ENCODE measurements around the gene TRIM16.
"Not testable (repeated sequence)": the region's sequence is repeated elsewhere in the genome, so short reads cannot be mapped to it uniquely, and the experiment has no call there.

TRIM16 gene

DNA sequence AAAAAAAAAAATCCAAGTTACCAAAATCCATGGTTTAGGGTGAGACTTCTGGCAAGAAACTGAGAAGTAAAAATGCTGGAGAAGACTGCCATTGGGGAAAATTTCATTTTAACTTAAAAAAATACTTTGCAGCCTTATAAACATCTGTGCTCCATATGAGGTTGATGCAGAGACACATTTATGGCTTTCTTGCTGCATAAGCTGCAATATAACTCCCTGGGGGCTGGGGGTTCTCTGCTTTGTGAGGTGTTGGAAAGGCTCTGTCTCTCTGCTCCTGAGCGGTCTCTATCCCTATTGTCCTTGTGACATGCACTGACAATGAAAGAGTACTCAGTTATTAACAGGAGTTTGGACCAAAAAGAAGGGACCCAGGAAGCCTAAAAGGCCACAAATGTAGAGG, 71.0 kb downstream of the TRIM16 start:
- not testable (repeated sequence) for DNase-seq

DNA sequence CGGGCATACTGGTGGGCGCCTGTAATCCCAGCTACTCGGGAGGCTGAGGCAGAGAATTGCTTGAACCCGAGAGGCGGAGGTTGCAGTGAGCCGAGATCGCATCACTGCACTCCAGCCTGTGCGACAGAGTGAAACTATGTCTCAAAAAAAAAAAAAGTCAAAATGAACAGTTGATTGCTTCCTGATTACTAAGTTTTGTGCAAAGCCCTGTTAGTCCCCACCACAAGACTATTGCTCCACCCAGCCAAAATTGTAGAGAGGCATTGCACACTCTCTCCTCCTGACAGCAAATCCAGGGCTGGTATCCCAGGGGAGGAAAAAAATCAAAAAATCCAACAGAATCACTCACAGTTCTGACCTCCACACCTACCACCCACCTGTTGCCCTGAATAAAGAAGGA, 91.2 kb downstream of the TRIM16 start:
- not testable (repeated sequence) for DNase-seq

DNA sequence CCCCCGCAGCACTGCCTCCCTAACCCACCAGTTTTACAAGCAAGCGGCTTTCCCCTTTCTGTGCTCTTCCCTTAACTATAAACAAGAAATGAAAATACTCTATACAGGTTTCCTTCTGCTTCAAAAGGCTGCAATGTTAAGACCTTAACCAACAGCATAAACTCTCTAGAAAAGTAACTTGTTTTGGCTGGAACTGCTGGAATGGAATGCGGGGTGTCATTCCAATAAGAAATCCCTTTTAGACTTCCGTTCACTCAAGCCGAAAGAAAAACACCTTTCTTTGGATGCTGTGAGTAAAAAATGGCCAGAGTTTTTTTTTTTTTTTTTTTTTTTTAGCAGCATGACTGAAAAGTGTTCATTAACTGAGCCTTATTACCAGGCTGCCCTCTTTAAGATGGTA, 92.1 kb downstream of the TRIM16 start:
- DNase-seq, result not testable (repeated sequence)

DNA sequence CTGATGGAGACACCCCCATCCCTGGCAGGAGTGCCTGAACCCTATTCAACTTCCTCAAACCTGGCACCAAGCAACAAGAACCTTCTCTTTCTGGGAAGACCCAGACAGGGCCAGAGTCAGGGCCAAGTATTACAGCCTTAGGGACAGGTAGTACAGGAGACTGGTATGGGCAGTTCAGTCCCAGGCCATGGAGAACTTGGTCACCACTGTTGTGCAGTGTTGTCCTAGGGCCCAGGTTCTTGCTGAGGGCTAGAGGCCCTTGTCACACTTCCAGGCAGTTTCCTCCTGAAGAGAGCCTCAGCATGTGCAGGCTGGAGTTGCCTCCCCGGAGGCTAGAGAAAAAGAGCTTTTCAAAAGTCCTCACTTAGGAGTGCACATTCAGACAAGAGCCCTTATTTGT, 93.3 kb downstream of the TRIM16 start:
- DNase-seq, result not testable (repeated sequence)

DNA sequence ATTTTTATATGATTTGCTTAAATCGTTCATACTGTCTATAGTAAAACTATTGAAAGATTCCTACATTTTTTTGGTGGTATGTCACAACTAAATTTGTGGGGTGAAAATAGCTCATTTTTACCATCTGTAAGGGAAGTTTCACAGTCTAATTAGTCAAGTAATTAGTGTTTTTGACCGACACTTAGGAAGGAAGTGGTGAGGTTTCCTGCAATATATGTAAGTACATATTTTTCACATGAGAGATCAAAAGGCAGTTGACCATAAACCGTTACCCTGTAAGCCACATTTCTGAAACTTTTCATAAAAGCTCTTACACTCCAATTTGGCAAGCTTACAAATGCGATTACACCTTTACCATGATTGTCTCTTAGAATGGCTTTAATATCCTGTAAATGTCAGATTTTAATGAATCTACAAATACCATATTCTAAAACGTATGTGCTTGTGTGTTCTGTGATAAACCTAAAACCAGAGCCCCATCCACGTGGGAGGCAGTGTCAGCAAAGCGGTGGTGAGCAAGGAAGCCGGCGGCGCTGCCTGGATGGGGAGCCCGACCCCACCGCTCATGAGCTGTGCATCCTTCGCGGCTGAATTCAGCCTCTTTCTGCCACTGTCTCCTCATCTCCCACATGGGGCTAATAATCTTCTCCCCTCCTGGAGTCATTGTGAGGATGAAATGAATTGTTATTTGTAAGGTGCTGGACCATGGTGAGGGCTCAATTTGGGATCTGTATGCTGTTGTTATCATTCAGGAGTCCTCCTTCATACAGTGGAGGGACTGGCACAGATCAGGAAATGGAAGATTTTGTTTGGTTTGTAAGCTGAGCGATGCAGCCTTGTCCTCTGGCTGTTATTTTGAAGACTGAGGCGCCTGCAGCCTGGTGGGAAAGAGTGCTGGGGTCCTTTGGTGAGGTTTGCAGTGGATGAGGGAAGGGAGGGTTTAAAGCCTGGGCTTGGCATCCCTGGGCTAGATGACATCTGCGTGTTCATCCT, 94.3 kb downstream of the TRIM16 start:
- not testable (repeated sequence) for DNase-seq

DNA sequence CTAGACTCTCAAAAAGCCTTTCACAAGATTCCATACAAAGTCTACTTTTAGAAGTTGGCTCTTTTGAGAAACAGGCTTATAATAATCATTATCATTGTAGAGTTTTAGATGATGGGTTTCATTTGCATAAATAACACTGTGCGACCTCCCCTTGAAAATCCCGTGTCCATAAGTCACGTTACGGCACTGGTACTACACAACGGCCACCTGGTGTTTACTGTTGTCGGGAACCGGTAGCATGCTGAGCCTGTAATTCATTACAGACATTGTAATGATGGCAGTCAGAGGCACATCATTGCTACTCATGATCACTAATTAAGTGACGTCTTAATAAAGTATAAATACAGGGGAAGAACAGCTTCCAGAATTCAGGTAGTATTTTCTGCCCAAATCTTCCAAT, 96.1 kb downstream of the TRIM16 start:
- not testable (repeated sequence) for DNase-seq

DNA sequence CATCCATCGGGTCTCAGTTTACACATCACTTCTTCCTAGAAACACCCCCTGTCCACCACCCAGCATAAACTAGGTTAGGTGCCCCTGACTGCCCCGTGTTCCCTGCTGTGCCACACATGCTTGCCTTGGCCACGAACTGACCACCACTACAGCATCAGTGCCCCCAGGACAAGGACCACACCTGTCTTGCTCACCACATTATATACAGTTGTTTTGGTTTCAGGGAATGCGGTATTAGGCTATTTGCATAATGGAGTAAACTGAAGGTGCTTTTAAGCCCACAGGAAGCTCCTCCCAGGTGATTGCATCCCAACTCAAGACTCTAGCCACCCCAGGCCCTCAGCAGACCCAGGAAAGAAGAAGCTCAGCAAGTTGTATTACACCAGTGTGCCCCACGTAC, 100.8 kb downstream of the TRIM16 start:
- DNase-seq, result not testable (repeated sequence)

DNA sequence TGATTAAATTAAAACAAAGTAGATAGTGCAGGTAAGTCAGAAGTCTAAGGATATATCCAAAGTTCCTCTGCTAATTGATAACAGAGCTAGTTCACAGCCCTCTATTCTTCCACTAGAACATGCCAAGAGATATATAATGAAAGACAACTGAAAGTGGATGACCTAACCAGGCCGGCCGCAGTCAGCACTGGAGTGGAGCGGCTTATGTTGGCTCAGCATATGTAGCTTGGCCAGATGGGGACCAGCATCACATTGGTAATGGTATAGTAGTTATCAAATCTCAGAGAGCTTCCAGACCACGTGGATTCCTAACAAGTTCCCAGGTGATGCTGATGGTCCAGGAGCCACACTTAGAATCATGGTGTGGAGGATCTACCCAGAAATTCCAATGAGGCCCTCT, 102.6 kb downstream of the TRIM16 start:
- DNase-seq, result not testable (repeated sequence)
